ENCODE results near the gene CPVL.

DNA sequence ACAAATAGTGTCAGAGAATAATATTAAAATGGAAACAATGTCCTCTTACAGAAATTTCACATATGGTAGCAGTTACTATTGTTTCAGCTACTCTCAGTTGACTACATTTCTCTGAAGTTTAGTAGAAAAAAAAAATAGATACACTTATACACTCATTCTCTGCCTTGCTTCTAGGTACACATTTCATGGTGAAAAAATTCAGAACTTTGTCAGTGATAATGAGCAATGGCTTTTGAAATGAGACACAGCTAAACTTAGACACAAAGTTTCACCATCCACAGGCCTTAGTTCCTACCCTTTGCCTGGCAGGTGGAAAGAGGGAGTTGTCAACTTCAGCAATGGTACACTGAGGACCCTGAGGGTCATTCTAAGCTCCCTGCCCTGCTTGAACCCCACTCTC lies 69.2 kb downstream of the CPVL start:
- TF ChIP-seq, protein P1, sequence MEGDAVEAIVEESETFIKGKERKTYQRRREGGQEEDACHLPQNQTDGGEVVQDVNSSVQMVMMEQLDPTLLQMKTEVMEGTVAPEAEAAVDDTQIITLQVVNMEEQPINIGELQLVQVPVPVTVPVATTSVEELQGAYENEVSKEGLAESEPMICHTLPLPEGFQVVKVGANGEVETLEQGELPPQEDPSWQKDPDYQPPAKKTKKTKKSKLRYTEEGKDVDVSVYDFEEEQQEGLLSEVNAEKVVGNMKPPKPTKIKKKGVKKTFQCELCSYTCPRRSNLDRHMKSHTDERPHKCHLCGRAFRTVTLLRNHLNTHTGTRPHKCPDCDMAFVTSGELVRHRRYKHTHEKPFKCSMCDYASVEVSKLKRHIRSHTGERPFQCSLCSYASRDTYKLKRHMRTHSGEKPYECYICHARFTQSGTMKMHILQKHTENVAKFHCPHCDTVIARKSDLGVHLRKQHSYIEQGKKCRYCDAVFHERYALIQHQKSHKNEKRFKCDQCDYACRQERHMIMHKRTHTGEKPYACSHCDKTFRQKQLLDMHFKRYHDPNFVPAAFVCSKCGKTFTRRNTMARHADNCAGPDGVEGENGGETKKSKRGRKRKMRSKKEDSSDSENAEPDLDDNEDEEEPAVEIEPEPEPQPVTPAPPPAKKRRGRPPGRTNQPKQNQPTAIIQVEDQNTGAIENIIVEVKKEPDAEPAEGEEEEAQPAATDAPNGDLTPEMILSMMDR (IDR thresholded peaks at IDR 0.05): no peak
- no peak for TF ChIP-seq EZH2 (IDR thresholded peaks at IDR 0.05; ENCODE audit: borderline replicate concordance, insufficient read depth, low read depth, low read length, poor library complexity, severe bottlenecking)

Data from B cell (primary cell).